Esophagus mucosa (tissue), 1 donor: ENCODE measurements around the gene C1orf74. TPM values are rescaled to one million over a fixed set of nuclear protein-coding genes. Genes with fewer than 3 reads are reported as not detected.
A peak's percentile ranks its signal among the peaks of the same experiment; 100 is the strongest.

Experiments
- ATAC-seq: fragments of 200-7000 bp; cut with Tn5 transposase; one replicate; pipeline ENCODE4 v1.9.1; 2020
- total RNA-seq: library from RNA; stranded (reverse); gene quantifications from one replicate; pipeline ENCODE4 v1.2.4, GENCODE V29; 2023
- donor health status: DM: yes; HTN: yes; CAD: no.

Gene C1orf74
- total RNA-seq, 1 donor from 2014 or later = 6.3 TPM

- peak; percentile 67 for ATAC-seq
Measured at GRCh38 chr1:209769171-209769904, 15.0 kb downstream of the C1orf74 start.

GRCh38 chr1:209768354-209768774 lies 16.0 kb downstream of the C1orf74 start:
- peak; percentile 47 for ATAC-seq

- ATAC-seq = no peak
Measured at GRCh38 chr1:209767706-209768105, 16.7 kb downstream of the C1orf74 start.

- ATAC-seq = no peak
Measured at GRCh38 chr1:209767096-209767495, 17.3 kb downstream of the C1orf74 start.

- no peak for ATAC-seq
Measured at GRCh38 chr1:209766051-209766450, 18.3 kb downstream of the C1orf74 start.

- ATAC-seq = no peak
Measured at GRCh38 chr1:209761011-209761635, 23.2 kb downstream of the C1orf74 start.

GRCh38 chr1:209759829-209760359 lies 24.5 kb downstream of the C1orf74 start:
- no peak for ATAC-seq

GRCh38 chr1:209758400-209758799 lies 26.0 kb downstream of the C1orf74 start:
- no peak for ATAC-seq

- ATAC-seq = peak; percentile 30
Measured at GRCh38 chr1:209756615-209757445, 27.5 kb downstream of the C1orf74 start.

- ATAC-seq = peak; percentile 70
Measured at GRCh38 chr1:209755926-209756614, 28.3 kb downstream of the C1orf74 start, which contains the start of gene TRAF3IP3. TSS of gene TRAF3IP3 (plus strand) at chr1:209756053. CDS start at chr1:209760040, 3,987 bp downstream.

GRCh38 chr1:209755256-209755655 lies 29.1 kb downstream of the C1orf74 start:
- ATAC-seq = no peak

- ATAC-seq = no peak
Measured at GRCh38 chr1:209752890-209753289, 31.5 kb downstream of the C1orf74 start.

GRCh38 chr1:209751627-209752231 lies 32.6 kb downstream of the C1orf74 start:
- no peak for ATAC-seq

GRCh38 chr1:209749670-209750323 lies 34.6 kb downstream of the C1orf74 start:
- no peak for ATAC-seq

GRCh38 chr1:209749205-209749604 lies 35.2 kb downstream of the C1orf74 start:
- ATAC-seq = no peak

- ATAC-seq = no peak
Measured at GRCh38 chr1:209748620-209749019, 35.7 kb downstream of the C1orf74 start.

- peak; percentile 100 for ATAC-seq
Measured at GRCh38 chr1:209747580-209748262, 36.6 kb downstream of the C1orf74 start.

GRCh38 chr1:209746451-209747165 lies 37.8 kb downstream of the C1orf74 start:
- peak; percentile 6 for ATAC-seq

GRCh38 chr1:209743145-209743482 lies 41.2 kb downstream of the C1orf74 start:
- no peak for ATAC-seq
